ENCODE data around the gene TRAK1. TPM values are rescaled to one million over a fixed set of nuclear protein-coding genes. Genes with fewer than 3 reads are reported as not detected.

Gene TRAK1
- total and polyA plus RNA-seq, 2 experiments from 2014 or later, result 19.0 to 28.8 TPM

DNA sequence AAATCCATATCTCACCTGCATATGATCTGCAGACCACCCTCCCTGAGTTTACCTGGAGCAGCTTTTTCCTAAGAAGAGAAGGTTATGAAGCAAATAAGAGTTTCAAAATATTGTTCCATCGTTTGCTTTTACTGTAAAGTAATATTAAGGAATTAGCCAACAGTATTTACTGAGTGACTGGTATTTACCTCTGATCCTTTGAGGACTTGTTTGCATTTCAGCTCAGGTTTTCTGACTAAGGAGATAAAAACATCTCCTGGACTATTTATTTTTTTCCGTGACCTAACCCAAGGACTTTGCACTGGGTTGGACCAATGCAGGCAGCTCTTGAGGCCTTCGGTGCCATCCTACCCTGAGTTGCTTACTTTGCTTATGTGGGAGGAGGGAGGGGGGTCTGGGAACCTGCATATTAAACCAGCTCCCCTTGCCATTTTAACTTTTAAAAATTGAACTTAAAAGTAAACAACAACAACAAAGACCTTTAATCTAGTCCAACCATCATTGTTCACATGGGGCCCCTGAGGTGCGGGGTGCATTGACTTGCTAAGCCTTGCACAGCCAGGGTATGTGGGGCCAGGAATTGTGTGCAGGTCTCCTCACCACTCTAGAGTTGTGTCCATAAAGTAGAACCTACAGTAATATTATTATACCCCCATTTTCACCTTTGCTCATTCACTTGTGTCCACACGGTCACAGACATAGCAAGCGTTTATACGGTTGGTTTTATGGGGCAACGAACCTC is 39.3 kb downstream of the TRAK1 start:
- H3K27ac ChIP-seq, result peak overlapping the region; percentile 99
- 51% methylated on average over 8 of the region's 8 CpGs for WGBS (ENCODE audit: low lambda C conversion rate, missing lambda C conversion rate)
- no peaks in the 10 kb centered on the region for H3K9me3 ChIP-seq (ENCODE audit: low read depth)
- no peaks in the 10 kb centered on the region for H3K9me2 ChIP-seq (replicated peaks; ENCODE audit: insufficient read depth)
- DNase-seq (ENCODE audit: low spot score), result peak; percentile 79
- H3K36me3 ChIP-seq (replicated peaks; ENCODE audit: insufficient read depth, low read depth), result no peaks in the 10 kb centered on the region
- H4K20me1 ChIP-seq (ENCODE audit: insufficient read depth, poor library complexity, severe bottlenecking), result no peaks in the 10 kb centered on the region
- H2AFZ ChIP-seq, result no peak overlapping the region
- H3K4me2 ChIP-seq, result peak overlapping the region; percentile 49
- TF ChIP-seq, protein P1, sequence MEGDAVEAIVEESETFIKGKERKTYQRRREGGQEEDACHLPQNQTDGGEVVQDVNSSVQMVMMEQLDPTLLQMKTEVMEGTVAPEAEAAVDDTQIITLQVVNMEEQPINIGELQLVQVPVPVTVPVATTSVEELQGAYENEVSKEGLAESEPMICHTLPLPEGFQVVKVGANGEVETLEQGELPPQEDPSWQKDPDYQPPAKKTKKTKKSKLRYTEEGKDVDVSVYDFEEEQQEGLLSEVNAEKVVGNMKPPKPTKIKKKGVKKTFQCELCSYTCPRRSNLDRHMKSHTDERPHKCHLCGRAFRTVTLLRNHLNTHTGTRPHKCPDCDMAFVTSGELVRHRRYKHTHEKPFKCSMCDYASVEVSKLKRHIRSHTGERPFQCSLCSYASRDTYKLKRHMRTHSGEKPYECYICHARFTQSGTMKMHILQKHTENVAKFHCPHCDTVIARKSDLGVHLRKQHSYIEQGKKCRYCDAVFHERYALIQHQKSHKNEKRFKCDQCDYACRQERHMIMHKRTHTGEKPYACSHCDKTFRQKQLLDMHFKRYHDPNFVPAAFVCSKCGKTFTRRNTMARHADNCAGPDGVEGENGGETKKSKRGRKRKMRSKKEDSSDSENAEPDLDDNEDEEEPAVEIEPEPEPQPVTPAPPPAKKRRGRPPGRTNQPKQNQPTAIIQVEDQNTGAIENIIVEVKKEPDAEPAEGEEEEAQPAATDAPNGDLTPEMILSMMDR (IDR thresholded peaks at IDR 0.05; ENCODE audit: poor library complexity), result no peak
- TF ChIP-seq EZH2phosphoT487 (IDR thresholded peaks at IDR 0.05; ENCODE audit: low read depth, severe bottlenecking, unreplicated experiment) (no peak), EZH2 (IDR thresholded peaks at IDR 0.05; ENCODE audit: borderline replicate concordance) (no peak)
- peaks cover 12% of the 10 kb centered on the region for H3K79me2 ChIP-seq
- no peaks in the 10 kb centered on the region for H3K27me3 ChIP-seq
- peaks cover 34% of the 10 kb centered on the region for H3K4me1 ChIP-seq (ENCODE audit: insufficient read depth)
- H3K4me3 ChIP-seq, result no peak overlapping the region

DNA sequence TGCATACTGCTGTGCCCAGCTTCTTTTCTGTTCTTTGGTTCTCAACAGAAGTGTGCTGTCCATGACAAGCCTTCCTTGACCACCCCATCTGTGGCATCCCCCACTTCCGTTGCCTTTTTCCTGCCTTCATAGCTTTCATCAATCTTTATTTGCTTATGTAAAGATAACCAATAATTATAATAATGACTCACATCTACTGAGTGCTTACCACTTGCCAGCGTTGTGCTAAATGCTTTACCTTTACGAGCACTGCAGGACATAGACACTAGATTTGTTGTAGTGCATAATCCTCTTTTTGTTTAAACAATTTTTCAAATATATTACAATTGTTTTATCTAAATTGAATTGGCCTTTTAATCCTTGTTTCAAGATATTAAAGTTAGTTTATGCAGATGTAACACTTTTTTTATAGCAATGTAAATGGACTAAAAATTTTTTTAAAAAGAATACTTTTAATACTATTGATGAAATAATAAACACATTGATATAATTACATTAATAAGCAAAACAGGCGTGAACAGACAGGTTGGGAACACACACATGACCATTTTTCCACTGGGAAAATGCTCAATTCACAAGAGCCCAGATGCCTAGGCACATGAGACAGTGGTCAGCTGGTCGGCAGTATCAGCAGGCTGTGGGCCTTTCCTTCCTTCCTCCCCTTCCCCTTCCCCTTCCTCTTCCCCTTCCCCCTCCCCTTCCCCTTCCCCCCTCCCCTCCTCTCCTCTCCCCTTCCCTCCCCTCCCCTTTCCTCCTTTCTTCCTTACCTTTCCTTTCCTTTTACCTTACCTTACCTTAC is 42.5 kb downstream of the TRAK1 start:
- H3K27ac ChIP-seq, result peak overlapping the region; percentile 99
- no peak overlapping the region for H3K4me3 ChIP-seq
- DNase-seq (ENCODE audit: low spot score), result no peak
- no peak overlapping the region for H3K4me2 ChIP-seq
- H3K79me2 ChIP-seq, result peaks cover 29% of the 10 kb centered on the region
- WGBS (ENCODE audit: low lambda C conversion rate, missing lambda C conversion rate), result 80% methylated on average over 5 of the region's 5 CpGs
- no peaks in the 10 kb centered on the region for H3K36me3 ChIP-seq (replicated peaks; ENCODE audit: insufficient read depth, low read depth)
- TF ChIP-seq, protein P1 (IDR thresholded peaks at IDR 0.05; ENCODE audit: poor library complexity), result no peak
- TF ChIP-seq EZH2 (IDR thresholded peaks at IDR 0.05; ENCODE audit: borderline replicate concordance) (no peak), EZH2phosphoT487 (IDR thresholded peaks at IDR 0.05; ENCODE audit: low read depth, severe bottlenecking, unreplicated experiment) (no peak)
- no peaks in the 10 kb centered on the region for H3K9me3 ChIP-seq (ENCODE audit: low read depth)
- peaks cover 33% of the 10 kb centered on the region for H3K4me1 ChIP-seq (ENCODE audit: insufficient read depth)
- no peaks in the 10 kb centered on the region for H4K20me1 ChIP-seq (ENCODE audit: insufficient read depth, poor library complexity, severe bottlenecking)
- H2AFZ ChIP-seq, result no peak overlapping the region
- H3K27me3 ChIP-seq, result no peaks in the 10 kb centered on the region
- H3K9me2 ChIP-seq (replicated peaks; ENCODE audit: insufficient read depth), result no peaks in the 10 kb centered on the region

DNA sequence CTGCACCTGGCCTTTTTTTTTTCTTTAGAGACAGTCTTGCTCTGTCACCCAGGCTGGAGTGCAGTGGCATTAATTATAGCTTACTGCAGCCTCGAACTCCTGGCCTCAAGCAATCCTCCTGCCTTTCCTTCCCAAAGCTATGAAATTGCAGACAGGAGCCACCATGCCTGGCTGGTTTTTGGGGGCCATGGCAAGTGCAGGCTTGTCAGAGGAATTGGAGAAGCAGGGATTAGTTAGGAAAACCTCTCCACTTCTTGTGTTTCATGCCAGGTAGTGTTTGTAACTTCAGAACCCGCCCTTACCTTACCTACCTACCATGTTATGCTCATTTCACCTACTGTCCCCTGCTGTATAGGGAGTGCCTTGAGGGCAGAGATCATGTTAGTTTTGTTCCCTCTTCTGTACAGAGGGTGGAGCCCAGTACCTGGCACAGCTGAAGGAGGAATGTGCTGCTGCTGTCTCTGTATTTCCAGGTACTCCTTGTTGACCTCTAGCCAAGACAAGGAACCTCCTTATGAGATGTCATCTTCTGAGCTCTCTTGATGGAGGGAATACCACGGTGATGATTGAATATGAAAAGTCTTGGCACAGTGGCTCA is 43.8 kb downstream of the TRAK1 start:
- no peaks in the 10 kb centered on the region for H3K9me2 ChIP-seq (replicated peaks; ENCODE audit: insufficient read depth)
- H3K4me2 ChIP-seq, result no peak overlapping the region
- DNase-seq (ENCODE audit: low spot score), result peak; percentile 49
- H3K27ac ChIP-seq, result peak overlapping the region; percentile 87
- no peaks in the 10 kb centered on the region for H3K9me3 ChIP-seq (ENCODE audit: low read depth)
- TF ChIP-seq EZH2 (IDR thresholded peaks at IDR 0.05; ENCODE audit: borderline replicate concordance) (no peak), EZH2phosphoT487 (IDR thresholded peaks at IDR 0.05; ENCODE audit: low read depth, severe bottlenecking, unreplicated experiment) (no peak)
- TF ChIP-seq, protein P1 (IDR thresholded peaks at IDR 0.05; ENCODE audit: poor library complexity), result no peak
- no peaks in the 10 kb centered on the region for H3K36me3 ChIP-seq (replicated peaks; ENCODE audit: insufficient read depth, low read depth)
- peaks cover 23% of the 10 kb centered on the region for H3K4me1 ChIP-seq (ENCODE audit: insufficient read depth)
- H3K27me3 ChIP-seq, result no peaks in the 10 kb centered on the region
- no peak overlapping the region for H3K4me3 ChIP-seq
- no peaks in the 10 kb centered on the region for H4K20me1 ChIP-seq (ENCODE audit: insufficient read depth, poor library complexity, severe bottlenecking)
- H2AFZ ChIP-seq, result no peak overlapping the region
- peaks cover 29% of the 10 kb centered on the region for H3K79me2 ChIP-seq
- 87% methylated on average over 3 of the region's 3 CpGs for WGBS (ENCODE audit: low lambda C conversion rate, missing lambda C conversion rate)
